ENCODE data around the gene FH.

FH gene

GRCh38 chr1:241519308-241520079, at the start of gene FH:
TSS of gene FH (minus strand) at chr1:241519755. CDS start at chr1:241519722, 33 bp downstream.
- Histone ChIP-seq H3K4me1 (ENCODE audit: insufficient read depth, low read length) (no peaks in the 10 kb centered on the region), H3K36me3 (ENCODE audit: insufficient read depth, low read length) (no peaks in the 10 kb centered on the region; the same call in 1 of the 2 replicates), H3K9ac (ENCODE audit: low read depth, low read length) (peak within 1 kb of the TSS; percentile 95), H3K9me3 (ENCODE audit: control insufficient read depth, insufficient read depth, low read length) (no peaks in the 10 kb centered on the region)

GRCh38 chr1:241560849-241561187, 41.3 kb upstream of the FH start:
- H3K4me1 ChIP-seq (ENCODE audit: insufficient read depth, low read length), result no peaks in the 10 kb centered on the region
- H3K9me3 ChIP-seq (ENCODE audit: control insufficient read depth, insufficient read depth, low read length), result no peaks in the 10 kb centered on the region
- H3K36me3 ChIP-seq (ENCODE audit: insufficient read depth, low read length), result no peaks in the 10 kb centered on the region
- no peak overlapping the region for H3K9ac ChIP-seq (ENCODE audit: low read depth, low read length)

GRCh38 chr1:241560146-241560848, 40.7 kb upstream of the FH start:
- Histone ChIP-seq H3K4me1 (ENCODE audit: insufficient read depth, low read length) (no peaks in the 10 kb centered on the region), H3K36me3 (ENCODE audit: insufficient read depth, low read length) (no peaks in the 10 kb centered on the region), H3K9ac (ENCODE audit: low read depth, low read length) (no peak overlapping the region), H3K9me3 (ENCODE audit: control insufficient read depth, insufficient read depth, low read length) (no peaks in the 10 kb centered on the region)

DNA sequence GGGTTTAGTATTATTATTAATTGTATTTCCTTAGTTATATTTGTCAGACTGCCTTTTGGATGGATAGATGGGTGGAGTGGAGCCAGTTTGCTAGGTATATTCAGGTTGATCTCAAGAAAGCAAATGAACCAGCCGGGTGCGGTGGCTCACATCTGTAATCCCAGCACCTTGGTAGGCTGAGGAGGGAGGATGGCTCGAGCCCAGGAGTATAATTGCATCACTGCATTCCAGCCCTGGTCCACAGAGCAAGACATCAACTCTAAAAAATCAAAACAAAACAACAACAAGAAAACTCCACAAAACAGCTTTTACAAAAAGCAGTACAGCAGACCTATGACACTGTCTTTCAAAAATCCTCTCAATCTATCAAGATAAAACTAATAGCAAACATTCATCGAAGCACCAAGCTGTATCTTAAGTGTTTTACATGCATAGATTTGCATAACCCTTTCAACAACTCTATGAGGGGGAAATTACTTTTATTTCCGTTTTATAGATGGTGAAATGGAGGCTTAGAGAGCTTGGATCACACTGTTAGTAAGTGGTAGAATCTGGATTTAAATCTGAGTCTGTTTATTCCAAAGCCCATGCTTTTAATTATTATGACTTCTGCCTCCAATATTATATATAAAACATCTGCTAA, 38.1 kb upstream of the FH start:
- no peaks in the 10 kb centered on the region for H3K4me1 ChIP-seq (ENCODE audit: insufficient read depth, low read length)
- H3K36me3 ChIP-seq (ENCODE audit: insufficient read depth, low read length), result no peaks in the 10 kb centered on the region
- H3K9me3 ChIP-seq (ENCODE audit: control insufficient read depth, insufficient read depth, low read length), result no peaks in the 10 kb centered on the region
- H3K9ac ChIP-seq (ENCODE audit: low read depth, low read length), result no peak overlapping the region

GRCh38 chr1:241557031-241557430, 37.5 kb upstream of the FH start:
- no peaks in the 10 kb centered on the region for H3K9me3 ChIP-seq (ENCODE audit: control insufficient read depth, insufficient read depth, low read length)
- H3K9ac ChIP-seq (ENCODE audit: low read depth, low read length), result no peak overlapping the region
- H3K36me3 ChIP-seq (ENCODE audit: insufficient read depth, low read length), result no peaks in the 10 kb centered on the region

GRCh38 chr1:241555526-241555925, 36.0 kb upstream of the FH start:
- H3K4me1 ChIP-seq (ENCODE audit: insufficient read depth, low read length), result no peaks in the 10 kb centered on the region
- no peaks in the 10 kb centered on the region for H3K36me3 ChIP-seq (ENCODE audit: insufficient read depth, low read length)
- no peaks in the 10 kb centered on the region for H3K9me3 ChIP-seq (ENCODE audit: control insufficient read depth, insufficient read depth, low read length)
- H3K9ac ChIP-seq (ENCODE audit: low read depth, low read length), result no peak overlapping the region

More at GRCh38 chr1:241557031-241557430, 37.5 kb upstream of the FH start:
- no peaks in the 10 kb centered on the region for H3K4me1 ChIP-seq (ENCODE audit: insufficient read depth, low read length)

GRCh38 chr1:241553886-241554592, 34.5 kb upstream of the FH start:
- Histone ChIP-seq H3K4me1 (ENCODE audit: insufficient read depth, low read length) (no peaks in the 10 kb centered on the region), H3K9ac (ENCODE audit: low read depth, low read length) (no peak overlapping the region), H3K36me3 (ENCODE audit: insufficient read depth, low read length) (no peaks in the 10 kb centered on the region), H3K9me3 (ENCODE audit: control insufficient read depth, insufficient read depth, low read length) (no peaks in the 10 kb centered on the region)

- no peaks in the 10 kb centered on the region for H3K4me1 ChIP-seq (ENCODE audit: insufficient read depth, low read length)
- no peaks in the 10 kb centered on the region for H3K36me3 ChIP-seq (ENCODE audit: insufficient read depth, low read length)
- H3K9me3 ChIP-seq (ENCODE audit: control insufficient read depth, insufficient read depth, low read length), result no peaks in the 10 kb centered on the region
- H3K9ac ChIP-seq (ENCODE audit: low read depth, low read length), result no peak overlapping the region
Observed at GRCh38 chr1:241551759-241552638, 32.4 kb upstream of the FH start.

- no peak overlapping the region for H3K9ac ChIP-seq (ENCODE audit: low read depth, low read length)
- no peaks in the 10 kb centered on the region for H3K9me3 ChIP-seq (ENCODE audit: control insufficient read depth, insufficient read depth, low read length)
- H3K4me1 ChIP-seq (ENCODE audit: insufficient read depth, low read length), result no peaks in the 10 kb centered on the region
- no peaks in the 10 kb centered on the region for H3K36me3 ChIP-seq (ENCODE audit: insufficient read depth, low read length)
Observed at GRCh38 chr1:241550318-241550717, 30.8 kb upstream of the FH start.

DNA sequence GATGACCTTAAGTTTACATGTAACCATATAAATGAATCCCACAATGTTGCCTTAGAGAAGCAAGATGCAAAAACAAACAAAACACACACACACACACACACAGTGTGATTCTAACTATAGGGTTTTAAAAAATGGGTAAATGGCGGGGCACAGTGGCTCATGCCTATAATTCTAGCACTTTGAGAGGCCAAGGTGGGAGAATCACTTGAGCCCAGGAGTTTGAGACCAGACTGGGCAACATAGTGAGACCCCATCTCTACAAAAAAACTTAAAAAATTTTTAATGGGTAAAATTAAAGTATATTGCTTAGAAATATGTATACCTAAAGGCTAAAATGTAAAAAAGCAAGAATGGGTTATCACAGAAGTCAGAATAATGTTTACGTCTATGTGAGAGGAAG, 28.5 kb upstream of the FH start:
- no peaks in the 10 kb centered on the region for H3K4me1 ChIP-seq (ENCODE audit: insufficient read depth, low read length)
- H3K9ac ChIP-seq (ENCODE audit: low read depth, low read length), result no peak overlapping the region

GRCh38 chr1:241542199-241542907, 22.8 kb upstream of the FH start:
- no peaks in the 10 kb centered on the region for H3K9me3 ChIP-seq (ENCODE audit: control insufficient read depth, insufficient read depth, low read length)
- no peaks in the 10 kb centered on the region for H3K36me3 ChIP-seq (ENCODE audit: insufficient read depth, low read length)
- H3K4me1 ChIP-seq (ENCODE audit: insufficient read depth, low read length), result no peaks in the 10 kb centered on the region
- no peak overlapping the region for H3K9ac ChIP-seq (ENCODE audit: low read depth, low read length)

More for the DNA sequence above, 28.5 kb upstream of the FH start:
- no peaks in the 10 kb centered on the region for H3K9me3 ChIP-seq (ENCODE audit: control insufficient read depth, insufficient read depth, low read length)
- H3K36me3 ChIP-seq (ENCODE audit: insufficient read depth, low read length), result no peaks in the 10 kb centered on the region

DNA sequence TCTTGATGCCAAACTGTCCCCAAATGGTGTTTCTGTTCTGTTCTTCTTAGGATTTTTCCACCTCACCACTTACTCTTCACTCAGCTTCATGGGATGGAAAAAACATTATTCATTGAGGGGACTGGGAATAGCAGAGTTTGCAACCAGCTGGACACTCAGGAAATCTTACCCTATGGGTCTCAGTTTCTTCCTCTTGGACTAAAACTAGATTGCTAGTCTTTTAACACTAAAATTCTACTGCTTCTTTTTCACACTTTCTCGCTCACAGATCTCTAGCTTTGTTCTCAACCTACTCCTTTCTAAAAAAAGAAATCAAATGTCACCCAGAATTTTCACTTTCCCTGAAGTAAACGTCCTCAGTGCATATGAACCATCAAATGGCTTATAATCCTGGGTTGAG, 17.4 kb upstream of the FH start:
- no peaks in the 10 kb centered on the region for H3K9me3 ChIP-seq (ENCODE audit: control insufficient read depth, insufficient read depth, low read length)
- H3K4me1 ChIP-seq (ENCODE audit: insufficient read depth, low read length), result no peaks in the 10 kb centered on the region
- no peak overlapping the region for H3K9ac ChIP-seq (ENCODE audit: low read depth, low read length)
- no peaks in the 10 kb centered on the region for H3K36me3 ChIP-seq (ENCODE audit: insufficient read depth, low read length)

DNA sequence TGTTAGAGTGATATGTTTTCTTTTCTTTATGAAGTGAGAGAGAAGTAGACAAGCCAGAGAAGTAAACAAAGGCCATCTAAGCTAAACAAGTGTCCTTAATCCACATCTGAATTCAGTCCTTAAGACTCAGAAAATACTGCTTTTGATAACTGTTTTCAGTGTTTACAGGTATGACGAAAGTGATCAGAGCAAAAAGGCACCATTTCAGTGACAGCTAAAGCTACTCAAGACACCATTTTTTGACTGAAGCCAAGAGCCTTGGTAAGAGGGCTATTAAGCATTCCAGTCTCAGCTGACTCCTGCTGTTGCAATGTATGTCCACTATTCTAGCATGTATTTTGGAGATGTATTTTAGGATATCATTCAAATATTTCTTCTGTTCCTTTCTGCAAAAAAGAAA, 16.7 kb upstream of the FH start:
- Histone ChIP-seq H3K36me3 (ENCODE audit: insufficient read depth, low read length) (no peaks in the 10 kb centered on the region), H3K4me1 (ENCODE audit: insufficient read depth, low read length) (no peaks in the 10 kb centered on the region), H3K9me3 (ENCODE audit: control insufficient read depth, insufficient read depth, low read length) (no peaks in the 10 kb centered on the region), H3K9ac (ENCODE audit: low read depth, low read length) (no peak overlapping the region)
